GM12878 (cell line): Measurements from ENCODE around the gene COL13A1.

Source experiments
- CBX5 ChIP-seq: sonication (generic); IDR thresholded peaks from 2 replicates; pipeline ENCODE4 v1.6.1; 2016; ENCODE audit warnings: low read depth, moderate library complexity, mild to moderate bottlenecking, inconsistent platforms
- CTCF ChIP-seq, 3 experiments: IDR thresholded peaks in 2 of 3; conservative IDR thresholded peaks in 1 of 3; 2 replicates each; pipeline ENCODE4 v1.5.1; 2011; ENCODE audit warnings: low read depth in 3 of 3, low read length in 3 of 3, mild to moderate bottlenecking in 3 of 3, control low read depth in 2 of 3, moderate library complexity in 2 of 3, inconsistent platforms in 1 of 3, mixed read lengths in 1 of 3; ENCODE audit not compliant: control insufficient read depth in 2 of 3, insufficient read depth in 1 of 3; ENCODE audit errors: extremely low read depth in 1 of 3
- EZH2 ChIP-seq: IDR thresholded peaks from 2 replicates; pipeline ENCODE4 v1.6.1; 2012; ENCODE audit warnings: low read depth, mild to moderate bottlenecking, control low read depth, inconsistent platforms, low read length, borderline replicate concordance; ENCODE audit not compliant: control insufficient read depth
- POLR2AphosphoS5 ChIP-seq: IDR thresholded peaks from 2 replicates; pipeline ENCODE4 v1.6.1; 2011; ENCODE audit warnings: mild to moderate bottlenecking, low read length, inconsistent platforms

- peak in 2 of 3 experiments; percentile 10 to 26; a peak in 3 of 6 replicates for TF ChIP-seq CTCF (IDR thresholded peaks at IDR 0.05 in 2 of 3, conservative IDR thresholded peaks at IDR 0.05 in 1 of 3; ENCODE audit: control insufficient read depth in 2 of 3, extremely low read depth in 1 of 3, insufficient read depth in 1 of 3, low read depth in 3 of 3, low read length in 3 of 3)
- TF ChIP-seq CBX5: no peak
- TF ChIP-seq EZH2: no peak
- no peak for TF ChIP-seq POLR2AphosphoS5
Measured at GRCh38 chr10:69883310-69884023, 81.8 kb downstream of the COL13A1 start.
